Smooth muscle cell (in vitro differentiated cells): ENCODE data around the gene FUOM. TPM values are rescaled to one million over a fixed set of nuclear protein-coding genes. Genes with fewer than 3 reads are reported as not detected.

ENCODE experiments used
- DNase-seq: peaks from one replicate; lab custom pipeline; 2025; ENCODE audit not compliant: unreplicated experiment; lab: John Stamatoyannopoulos, UW
- H2AFZ ChIP-seq: fragments of 200-600 bp; sonication (generic); 2 replicates; pipeline ENCODE4 v1.6.0; 2016; ENCODE audit warnings: antibody characterized with exemption, low read depth, mild to moderate bottlenecking
- H3F3A ChIP-seq: fragments of 200-600 bp; sonication (generic); 2 replicates; pipeline ENCODE4 v1.6.0; 2017; ENCODE audit warnings: antibody characterized with exemption, low read depth
- H3K27ac ChIP-seq: fragments of 200-600 bp; sonication (generic); 2 replicates; pipeline ENCODE4 v1.5.1; 2016; ENCODE audit warnings: low read depth, mild to moderate bottlenecking
- H3K27me3 ChIP-seq: fragments of 200-600 bp; sonication (generic); 2 replicates; pipeline ENCODE4 v1.6.1; 2016; ENCODE audit warnings: low read depth, mild to moderate bottlenecking
- H3K36me3 ChIP-seq: fragments of 200-600 bp; sonication (generic); 2 replicates; pipeline ENCODE4 v1.5.1; 2016; ENCODE audit warnings: low read depth
- H3K4me1 ChIP-seq: fragments of 200-600 bp; sonication (generic); 2 replicates; pipeline ENCODE4 v1.5.1; 2016; ENCODE audit warnings: low read depth
- H3K4me2 ChIP-seq: fragments of 200-600 bp; sonication (generic); 2 replicates; pipeline ENCODE4 v1.6.0; 2016; ENCODE audit warnings: mild to moderate bottlenecking
- H3K4me3 ChIP-seq: fragments of 200-600 bp; sonication (generic); 2 replicates; pipeline ENCODE4 v1.5.1; 2016; ENCODE audit warnings: mild to moderate bottlenecking
- H3K79me2 ChIP-seq: fragments of 200-600 bp; sonication (generic); 2 replicates; pipeline ENCODE4 v1.6.0; 2016; ENCODE audit warnings: low read depth, mild to moderate bottlenecking
- H3K9ac ChIP-seq: fragments of 200-600 bp; sonication (generic); 2 replicates; pipeline ENCODE4 v1.6.0; 2016; ENCODE audit warnings: low read depth
- H3K9me3 ChIP-seq: fragments of 200-600 bp; sonication (generic); replicated peaks from 2 replicates; pipeline ENCODE4 v1.5.1; 2016; ENCODE audit warnings: low read depth
- H4K20me1 ChIP-seq: fragments of 200-600 bp; sonication (generic); 2 replicates; pipeline ENCODE4 v1.6.0; 2016; ENCODE audit warnings: low read depth
- WGBS: methylation state at CpG from one replicate; pipeline ENCODE4 v1.1.7; 2016; ENCODE audit warnings: low lambda C conversion rate; 5-methylcytosine and 5-hydroxymethylcytosine counted together
- polyA plus RNA-seq: library from polyadenylated mRNA; unstranded; fragments of >200 nt; fragmentation: Nextera tagmentation; extraction: Ambion mirVana; gene quantifications from 2 replicates; pipeline ENCODE4 v1.2.1, GENCODE V29; 2016
- total RNA-seq: library from RNA; depleted of rRNA; stranded (reverse); fragments of >200 nt; gene quantifications from 2 replicates; pipeline ENCODE4 v1.2.3, GENCODE V29; 2014
- TF ChIP-seq, protein P1 (sequence below): fragments of 200-600 bp; sonication (generic); IDR thresholded peaks from 2 replicates; pipeline ENCODE4 v1.5.1; 2017; ENCODE audit warnings: borderline replicate concordance, mild to moderate bottlenecking, antibody characterized with exemption; ENCODE audit not compliant: insufficient read depth, poor library complexity, severe bottlenecking

Gene FUOM
- total and polyA plus RNA-seq, 2 experiments from 2014 or later = 19.5 to 46.7 TPM

DNA sequence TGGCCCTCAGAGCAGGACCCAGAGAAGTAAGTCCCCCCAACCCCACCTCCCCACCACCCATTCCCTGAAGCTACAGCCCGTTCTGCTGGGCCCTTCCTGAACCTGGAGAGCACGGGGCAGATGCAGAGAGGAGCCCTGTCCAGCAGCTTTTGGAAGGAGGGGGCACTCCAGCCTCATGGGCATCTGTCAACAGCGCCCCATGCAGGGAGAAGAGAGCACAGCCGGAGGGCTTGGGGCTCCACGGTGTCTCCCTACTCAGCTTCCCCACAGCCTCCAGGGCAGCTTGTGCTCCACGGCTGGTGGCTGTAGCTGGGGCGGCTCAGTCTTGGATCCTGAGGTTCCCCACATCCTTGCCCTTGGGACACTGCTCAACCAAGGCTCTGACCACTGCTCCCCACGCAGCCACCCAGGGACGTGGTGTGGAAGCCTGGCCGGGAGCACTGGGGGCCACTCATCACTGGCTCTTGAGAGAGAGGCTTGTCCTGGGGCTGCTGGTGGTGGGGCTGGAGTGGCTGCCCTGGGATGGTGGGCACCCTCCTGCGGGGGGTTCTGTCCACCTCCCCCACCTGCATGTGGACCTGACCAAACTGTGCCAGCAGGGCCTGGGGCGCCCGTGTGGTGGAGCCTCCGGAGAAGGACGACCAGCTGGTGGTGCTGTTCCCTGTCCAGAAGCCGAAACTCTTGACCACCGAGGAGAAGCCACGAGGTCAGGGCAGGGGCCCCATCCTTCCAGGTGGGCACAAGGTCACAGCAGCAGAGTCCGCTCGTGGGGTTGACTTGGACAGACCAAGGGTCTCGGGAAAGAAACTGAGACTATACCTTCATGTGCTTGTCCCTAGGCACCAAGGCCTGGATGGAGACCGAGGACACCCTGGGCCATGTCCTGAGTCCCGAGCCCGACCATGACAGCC lies 6.2 kb downstream of the FUOM start:
- H3K79me2 ChIP-seq = no peaks in the 10 kb centered on the region
- no peaks in the 10 kb centered on the region for H3K4me1 ChIP-seq
- H3K27ac ChIP-seq = no peak overlapping the region
- H3K4me2 ChIP-seq = no peak overlapping the region
- DNase-seq = no peak
- H3K9me3 ChIP-seq = no peaks in the 10 kb centered on the region
- WGBS = 77% methylated on average over 24 of the region's 24 CpGs
- no peaks in the 10 kb centered on the region for H3F3A ChIP-seq
- H3K9ac ChIP-seq = no peak overlapping the region
- no peaks in the 10 kb centered on the region for H3K27me3 ChIP-seq
- H4K20me1 ChIP-seq = peaks cover 18% of the 10 kb centered on the region
- TF ChIP-seq, protein P1, sequence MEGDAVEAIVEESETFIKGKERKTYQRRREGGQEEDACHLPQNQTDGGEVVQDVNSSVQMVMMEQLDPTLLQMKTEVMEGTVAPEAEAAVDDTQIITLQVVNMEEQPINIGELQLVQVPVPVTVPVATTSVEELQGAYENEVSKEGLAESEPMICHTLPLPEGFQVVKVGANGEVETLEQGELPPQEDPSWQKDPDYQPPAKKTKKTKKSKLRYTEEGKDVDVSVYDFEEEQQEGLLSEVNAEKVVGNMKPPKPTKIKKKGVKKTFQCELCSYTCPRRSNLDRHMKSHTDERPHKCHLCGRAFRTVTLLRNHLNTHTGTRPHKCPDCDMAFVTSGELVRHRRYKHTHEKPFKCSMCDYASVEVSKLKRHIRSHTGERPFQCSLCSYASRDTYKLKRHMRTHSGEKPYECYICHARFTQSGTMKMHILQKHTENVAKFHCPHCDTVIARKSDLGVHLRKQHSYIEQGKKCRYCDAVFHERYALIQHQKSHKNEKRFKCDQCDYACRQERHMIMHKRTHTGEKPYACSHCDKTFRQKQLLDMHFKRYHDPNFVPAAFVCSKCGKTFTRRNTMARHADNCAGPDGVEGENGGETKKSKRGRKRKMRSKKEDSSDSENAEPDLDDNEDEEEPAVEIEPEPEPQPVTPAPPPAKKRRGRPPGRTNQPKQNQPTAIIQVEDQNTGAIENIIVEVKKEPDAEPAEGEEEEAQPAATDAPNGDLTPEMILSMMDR = no peak
- no peaks in the 10 kb centered on the region for H3K36me3 ChIP-seq
- no peak overlapping the region for H3K4me3 ChIP-seq
- H2AFZ ChIP-seq = no peak overlapping the region

DNA sequence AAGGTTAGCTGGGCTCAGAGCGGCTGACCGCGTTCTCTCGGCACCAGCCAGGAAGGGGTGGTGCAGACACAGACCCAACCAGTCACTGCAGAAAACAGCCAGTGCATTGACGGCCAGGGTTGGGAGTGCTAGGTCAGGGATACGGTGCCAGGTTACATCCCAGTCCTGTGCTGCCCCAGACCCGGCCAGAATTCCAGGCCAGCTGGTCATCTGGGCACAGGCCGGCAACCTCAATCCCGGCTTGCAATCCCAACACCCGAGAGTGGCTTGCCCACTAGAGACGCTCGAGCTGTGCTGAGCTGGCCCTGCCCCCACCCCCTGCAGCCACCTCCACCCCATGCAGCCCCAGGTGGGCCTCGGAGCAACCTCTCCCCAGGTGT lies 6.9 kb downstream of the FUOM start:
- Histone ChIP-seq H3K9me3 (no peaks in the 10 kb centered on the region), H3K4me1 (no peaks in the 10 kb centered on the region), H3K9ac (no peak overlapping the region), H3K79me2 (no peaks in the 10 kb centered on the region), H4K20me1 (peaks cover 11% of the 10 kb centered on the region), H3F3A (no peaks in the 10 kb centered on the region), H3K4me3 (no peak overlapping the region), H3K4me2 (no peak overlapping the region), H3K27ac (no peak overlapping the region), H3K27me3 (no peaks in the 10 kb centered on the region), H3K36me3 (no peaks in the 10 kb centered on the region), H2AFZ (no peak overlapping the region)
- TF ChIP-seq, protein P1 = no peak
- 75% methylated on average over 11 of the region's 13 CpGs for WGBS
- DNase-seq = no peak

DNA sequence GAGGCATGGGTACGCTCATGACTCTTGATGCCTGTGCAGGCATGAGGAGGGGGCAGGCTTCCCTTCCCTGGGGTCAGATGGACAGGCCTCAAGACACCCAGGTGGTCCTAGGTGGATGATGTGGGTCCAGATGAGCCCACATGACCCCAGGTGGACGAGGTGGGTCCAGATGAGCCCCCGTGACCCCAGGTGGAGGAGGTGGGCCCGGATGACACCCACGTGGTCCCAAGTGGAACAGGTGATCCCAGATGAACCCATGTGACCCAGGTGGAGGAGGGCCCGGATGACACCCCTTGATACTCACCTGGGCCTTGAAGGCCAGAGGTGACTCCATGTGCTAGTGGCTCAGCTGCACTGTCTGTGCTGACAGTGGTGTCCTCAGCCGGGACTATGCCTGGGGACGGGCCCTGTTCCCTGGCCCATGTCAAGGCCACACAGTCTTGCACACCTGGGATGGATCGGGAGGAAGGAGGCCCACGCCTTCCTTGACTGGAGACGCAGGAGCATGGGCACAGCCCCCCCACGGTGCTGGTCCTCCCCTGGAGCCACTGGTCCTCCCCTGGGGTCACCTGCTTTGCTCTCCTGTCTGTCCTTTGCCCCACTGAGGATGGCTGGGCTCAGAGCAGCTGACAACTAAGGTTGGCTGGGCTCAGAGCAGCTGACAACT lies 7.4 kb downstream of the FUOM start:
- H3K4me3 ChIP-seq = no peak overlapping the region
- H3K27ac ChIP-seq = no peak overlapping the region
- no peak overlapping the region for H3K9ac ChIP-seq
- no peaks in the 10 kb centered on the region for H3K36me3 ChIP-seq
- TF ChIP-seq, protein P1 = no peak
- H3K4me2 ChIP-seq = no peak overlapping the region
- no peak for DNase-seq
- H3F3A ChIP-seq = no peaks in the 10 kb centered on the region
- H3K4me1 ChIP-seq = no peaks in the 10 kb centered on the region
- H3K27me3 ChIP-seq = no peaks in the 10 kb centered on the region
- 91% methylated on average over 12 of the region's 12 CpGs for WGBS
- H2AFZ ChIP-seq = no peak overlapping the region
- H3K79me2 ChIP-seq = no peaks in the 10 kb centered on the region
- no peaks in the 10 kb centered on the region for H3K9me3 ChIP-seq
- H4K20me1 ChIP-seq = peaks cover 8% of the 10 kb centered on the region
